ENCODE measurements around the gene CATSPER4. TPM values are rescaled to one million over a fixed set of nuclear protein-coding genes. Genes with fewer than 3 reads are reported as not detected.

Gene CATSPER4
- polyA plus RNA-seq, 1 donor from 2014 or later = not detected

GRCh38 chr1:26210147-26210870 lies 19.9 kb downstream of the CATSPER4 start:
- no peaks in the 10 kb centered on the region for H3F3A ChIP-seq (ENCODE audit: insufficient read depth, low read length, poor library complexity, severe bottlenecking)
- H3K9me2 ChIP-seq (ENCODE audit: insufficient read depth, low read length) = no peaks in the 10 kb centered on the region
- H3K79me2 ChIP-seq (replicated peaks; ENCODE audit: insufficient read depth, low read length) = no peaks in the 10 kb centered on the region
- H3K9ac ChIP-seq (ENCODE audit: low read length) = no peak overlapping the region
- H3K36me3 ChIP-seq (ENCODE audit: insufficient read depth, low read length) = no peaks in the 10 kb centered on the region
- no peaks in the 10 kb centered on the region for H3K27me3 ChIP-seq (ENCODE audit: insufficient read depth, low read depth, low read length)
- H2AFZ ChIP-seq (ENCODE audit: low read depth, low read length) = peak overlapping the region; percentile 17
- H3K4me3 ChIP-seq (ENCODE audit: low read length) = peak overlapping the region; percentile 21
- TF ChIP-seq SMC3 (conservative IDR thresholded peaks at IDR 0.05; ENCODE audit: poor library complexity) (no peak), EZH2 (IDR thresholded peaks at IDR 0.05; ENCODE audit: borderline replicate concordance, insufficient read depth, low read length, poor library complexity, severe bottlenecking) (no peak), RAD21 (conservative IDR thresholded peaks at IDR 0.05) (no peak), MXI1 (conservative IDR thresholded peaks at IDR 0.05; ENCODE audit: poor library complexity, severe bottlenecking) (no peak), POLR2AphosphoS5 (IDR thresholded peaks at IDR 0.05) (no peak), CTCF (IDR thresholded peaks at IDR 0.05; ENCODE audit: poor library complexity, severe bottlenecking) (no peak), REST (IDR thresholded peaks at IDR 0.05; ENCODE audit: borderline replicate concordance) (no peak), EP300 (conservative IDR thresholded peaks at IDR 0.05; ENCODE audit: poor library complexity, severe bottlenecking) (no peak), TAF1 (IDR thresholded peaks at IDR 0.05; ENCODE audit: low read depth) (no peak)
- peak overlapping the region; percentile 54 for H3K27ac ChIP-seq (ENCODE audit: low read length)
- no peaks in the 10 kb centered on the region for H3K9me3 ChIP-seq (ENCODE audit: low read length)
- H4K20me1 ChIP-seq (ENCODE audit: insufficient read depth) = no peaks in the 10 kb centered on the region
- peak overlapping the region; percentile 31 for H3K4me2 ChIP-seq (ENCODE audit: low read length)

- TF ChIP-seq RAD21 (conservative IDR thresholded peaks at IDR 0.05) = no peak
- Histone ChIP-seq H2AFZ (ENCODE audit: low read depth, low read length) (no peak overlapping the region), H3K4me2 (ENCODE audit: low read length) (no peak overlapping the region)
These were observed 22.3 kb downstream of the CATSPER4 start for GRCh38 chr1:26212726-26213125.

More at GRCh38 chr1:26212726-26213125, 22.3 kb downstream of the CATSPER4 start:
- Histone ChIP-seq H3F3A (ENCODE audit: insufficient read depth, low read length, poor library complexity, severe bottlenecking) (no peaks in the 10 kb centered on the region), H3K36me3 (ENCODE audit: insufficient read depth, low read length) (no peaks in the 10 kb centered on the region), H4K20me1 (ENCODE audit: insufficient read depth) (no peaks in the 10 kb centered on the region), H3K27ac (ENCODE audit: low read length) (no peak overlapping the region), H3K4me3 (ENCODE audit: low read length) (no peak overlapping the region), H3K9me2 (ENCODE audit: insufficient read depth, low read length) (no peaks in the 10 kb centered on the region), H3K27me3 (ENCODE audit: insufficient read depth, low read depth, low read length) (no peaks in the 10 kb centered on the region), H3K9me3 (ENCODE audit: low read length) (no peaks in the 10 kb centered on the region), H3K9ac (ENCODE audit: low read length) (no peak overlapping the region), H3K79me2 (replicated peaks; ENCODE audit: insufficient read depth, low read length) (no peaks in the 10 kb centered on the region)

All from neural cell (in vitro differentiated cells).